GM12878 (cell line): Measurements from ENCODE around the gene KLHL3.

Experiments
- CBX5 ChIP-seq: sonication (generic); IDR thresholded peaks from 2 replicates; pipeline ENCODE4 v1.6.1; 2016; ENCODE audit warnings: low read depth, moderate library complexity, mild to moderate bottlenecking, inconsistent platforms
- ESRRA ChIP-seq: IDR thresholded peaks from 2 replicates; pipeline ENCODE4 v1.6.1; 2012; ENCODE audit warnings: mild to moderate bottlenecking, low read length, improper control_type of control experiment
- ETV6 ChIP-seq, 2 experiments: fragments of 450-650 bp in 1 of 2; IDR thresholded peaks in 1 of 2; conservative IDR thresholded peaks in 1 of 2; 2 replicates each; pipeline ENCODE4 v1.6.1; 2014; ENCODE audit warnings: antibody characterized with exemption in 1 of 2, borderline replicate concordance in 1 of 2, low read depth in 1 of 2, mild to moderate bottlenecking in 1 of 2, moderate library complexity in 1 of 2
- FOS ChIP-seq: IDR thresholded peaks from 3 replicates; pipeline ENCODE4 v1.6.1; 2011; ENCODE audit warnings: borderline replicate concordance; ENCODE audit not compliant: insufficient read length; ENCODE audit errors: extremely low read depth
- FOXM1 ChIP-seq: IDR thresholded peaks from 2 replicates; pipeline ENCODE4 v1.6.1; 2012; ENCODE audit warnings: low read depth, mild to moderate bottlenecking, inconsistent platforms, low read length, moderate library complexity
- JUND ChIP-seq: IDR thresholded peaks from 2 replicates; pipeline ENCODE4 v1.6.1; 2012; ENCODE audit warnings: low read depth, mild to moderate bottlenecking, low read length, improper control_type of control experiment, moderate library complexity
- POLR2AphosphoS5 ChIP-seq: IDR thresholded peaks from 2 replicates; pipeline ENCODE4 v1.6.1; 2011; ENCODE audit warnings: mild to moderate bottlenecking, low read length, inconsistent platforms
- SUZ12 ChIP-seq: fragments of 200-600 bp; sonication (generic); IDR thresholded peaks from one replicate; pipeline ENCODE4 v1.6.1; 2018; ENCODE audit warnings: antibody characterized with exemption, mild to moderate bottlenecking; ENCODE audit not compliant: unreplicated experiment
- TAF1 ChIP-seq: IDR thresholded peaks from 2 replicates; pipeline ENCODE4 v1.6.1; 2011; ENCODE audit warnings: mild to moderate bottlenecking, low read depth, low read length, borderline replicate concordance
- ZNF274 ChIP-seq: IDR thresholded peaks from one replicate; pipeline ENCODE4 v1.8.0; 2011; ENCODE audit not compliant: insufficient read length, insufficient read depth
- TF ChIP-seq, protein P1 (sequence below): IDR thresholded peaks from 2 replicates; pipeline ENCODE4 v1.6.1; 2012; ENCODE audit warnings: improper control_type of control experiment, low read depth, low read length; ENCODE audit not compliant: insufficient replicate concordance
- TF ChIP-seq, protein P2 (sequence below): fragments of 450-650 bp; IDR thresholded peaks from 2 replicates; pipeline ENCODE4 v1.6.1; 2016; ENCODE audit warnings: mild to moderate bottlenecking

DNA sequence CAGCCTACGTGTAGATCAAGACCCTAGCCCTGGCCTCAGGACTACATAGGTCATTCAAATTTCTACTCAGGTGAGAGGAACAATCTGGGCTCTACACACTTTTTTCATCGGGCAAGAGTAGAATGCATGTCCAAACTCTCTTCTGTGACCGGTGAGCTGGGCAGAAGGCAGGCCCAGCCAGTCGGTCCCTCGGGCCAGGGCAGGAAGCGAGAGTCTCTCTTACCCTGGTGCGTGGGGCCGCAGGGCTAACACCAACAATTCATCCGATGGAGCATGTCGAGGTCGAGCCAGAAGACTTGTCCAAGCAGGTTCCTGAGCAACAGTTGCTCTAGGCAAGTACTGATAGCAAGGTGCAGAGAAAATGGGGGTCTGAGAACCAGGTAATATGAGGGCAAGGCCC lies 88.5 kb downstream of the KLHL3 start:
- TF ChIP-seq FOXM1, result no peak
- TF ChIP-seq SUZ12, result no peak
- TF ChIP-seq CBX5, result no peak
- TF ChIP-seq JUND, result no peak
- TF ChIP-seq FOS, result no peak
- no peak for TF ChIP-seq TAF1
- no peak for TF ChIP-seq ESRRA
- no peak for TF ChIP-seq ZNF274
- no peak for TF ChIP-seq ETV6 (conservative IDR thresholded peaks at IDR 0.05 in 1 of 2, IDR thresholded peaks at IDR 0.05 in 1 of 2; ENCODE audit: borderline replicate concordance in 1 of 2, low read depth in 1 of 2)
- TF ChIP-seq POLR2AphosphoS5, result no peak
- TF ChIP-seq, protein P1, sequence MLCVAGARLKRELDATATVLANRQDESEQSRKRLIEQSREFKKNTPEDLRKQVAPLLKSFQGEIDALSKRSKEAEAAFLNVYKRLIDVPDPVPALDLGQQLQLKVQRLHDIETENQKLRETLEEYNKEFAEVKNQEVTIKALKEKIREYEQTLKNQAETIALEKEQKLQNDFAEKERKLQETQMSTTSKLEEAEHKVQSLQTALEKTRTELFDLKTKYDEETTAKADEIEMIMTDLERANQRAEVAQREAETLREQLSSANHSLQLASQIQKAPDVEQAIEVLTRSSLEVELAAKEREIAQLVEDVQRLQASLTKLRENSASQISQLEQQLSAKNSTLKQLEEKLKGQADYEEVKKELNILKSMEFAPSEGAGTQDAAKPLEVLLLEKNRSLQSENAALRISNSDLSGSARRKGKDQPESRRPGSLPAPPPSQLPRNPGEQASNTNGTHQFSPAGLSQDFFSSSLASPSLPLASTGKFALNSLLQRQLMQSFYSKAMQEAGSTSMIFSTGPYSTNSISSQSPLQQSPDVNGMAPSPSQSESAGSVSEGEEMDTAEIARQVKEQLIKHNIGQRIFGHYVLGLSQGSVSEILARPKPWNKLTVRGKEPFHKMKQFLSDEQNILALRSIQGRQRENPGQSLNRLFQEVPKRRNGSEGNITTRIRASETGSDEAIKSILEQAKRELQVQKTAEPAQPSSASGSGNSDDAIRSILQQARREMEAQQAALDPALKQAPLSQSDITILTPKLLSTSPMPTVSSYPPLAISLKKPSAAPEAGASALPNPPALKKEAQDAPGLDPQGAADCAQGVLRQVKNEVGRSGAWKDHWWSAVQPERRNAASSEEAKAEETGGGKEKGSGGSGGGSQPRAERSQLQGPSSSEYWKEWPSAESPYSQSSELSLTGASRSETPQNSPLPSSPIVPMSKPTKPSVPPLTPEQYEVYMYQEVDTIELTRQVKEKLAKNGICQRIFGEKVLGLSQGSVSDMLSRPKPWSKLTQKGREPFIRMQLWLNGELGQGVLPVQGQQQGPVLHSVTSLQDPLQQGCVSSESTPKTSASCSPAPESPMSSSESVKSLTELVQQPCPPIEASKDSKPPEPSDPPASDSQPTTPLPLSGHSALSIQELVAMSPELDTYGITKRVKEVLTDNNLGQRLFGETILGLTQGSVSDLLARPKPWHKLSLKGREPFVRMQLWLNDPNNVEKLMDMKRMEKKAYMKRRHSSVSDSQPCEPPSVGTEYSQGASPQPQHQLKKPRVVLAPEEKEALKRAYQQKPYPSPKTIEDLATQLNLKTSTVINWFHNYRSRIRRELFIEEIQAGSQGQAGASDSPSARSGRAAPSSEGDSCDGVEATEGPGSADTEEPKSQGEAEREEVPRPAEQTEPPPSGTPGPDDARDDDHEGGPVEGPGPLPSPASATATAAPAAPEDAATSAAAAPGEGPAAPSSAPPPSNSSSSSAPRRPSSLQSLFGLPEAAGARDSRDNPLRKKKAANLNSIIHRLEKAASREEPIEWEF, result no peak
- TF ChIP-seq, protein P2, sequence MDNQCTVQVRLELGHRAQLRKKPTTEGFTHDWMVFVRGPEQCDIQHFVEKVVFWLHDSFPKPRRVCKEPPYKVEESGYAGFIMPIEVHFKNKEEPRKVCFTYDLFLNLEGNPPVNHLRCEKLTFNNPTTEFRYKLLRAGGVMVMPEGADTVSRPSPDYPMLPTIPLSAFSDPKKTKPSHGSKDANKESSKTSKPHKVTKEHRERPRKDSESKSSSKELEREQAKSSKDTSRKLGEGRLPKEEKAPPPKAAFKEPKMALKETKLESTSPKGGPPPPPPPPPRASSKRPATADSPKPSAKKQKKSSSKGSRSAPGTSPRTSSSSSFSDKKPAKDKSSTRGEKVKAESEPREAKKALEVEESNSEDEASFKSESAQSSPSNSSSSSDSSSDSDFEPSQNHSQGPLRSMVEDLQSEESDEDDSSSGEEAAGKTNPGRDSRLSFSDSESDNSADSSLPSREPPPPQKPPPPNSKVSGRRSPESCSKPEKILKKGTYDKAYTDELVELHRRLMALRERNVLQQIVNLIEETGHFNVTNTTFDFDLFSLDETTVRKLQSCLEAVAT, result no peak
